Right lobe of liver (tissue), 6 donors: ENCODE results near the gene TMEM39B. TPM values are rescaled to one million over a fixed set of nuclear protein-coding genes. Genes with fewer than 3 reads are reported as not detected.
"Not testable (repeated sequence)": the region's sequence is repeated elsewhere in the genome, so short reads cannot be mapped to it uniquely, and the experiment has no call there.

ENCODE experiments used
- ATAC-seq, 4 donors: fragments of 200-7000 bp; cut with Tn5 transposase; one replicate each; pipeline ENCODE4 v1.9.1; 2020; ENCODE audit warnings: mild to moderate bottlenecking in 4 of 4, moderate library complexity in 4 of 4
- DNase-seq, 3 donors: peaks; one replicate each; pipeline ENCODE4 v3.0.0-alpha.2; 2020
- H3K27ac ChIP-seq, 3 donors: fragments of 200-600 bp; one replicate each; pipeline ENCODE4 v1.8.0; 2022
- H3K27me3 ChIP-seq, 2 donors: fragments of 200-600 bp; one replicate each; pipeline ENCODE4 v1.8.0; 2022
- H3K36me3 ChIP-seq, 4 donors: fragments of 200-600 bp; sonication (generic) in 1 of 4; one replicate each; pipeline versions ENCODE4 v1.5.1 to v1.8.0; 2017 to 2022; ENCODE audit warnings: control low read depth in 1 of 4
- H3K4me1 ChIP-seq, 4 donors: fragments of 200-600 bp; sonication (generic) in 1 of 4; one replicate each; pipeline versions ENCODE4 v1.5.1 to v1.8.0; 2017 to 2022; ENCODE audit warnings: control low read depth in 1 of 4
- H3K4me3 ChIP-seq, 3 donors: fragments of 200-600 bp; one replicate each; pipeline ENCODE4 v1.8.0; 2022
- H3K9me3 ChIP-seq, 4 donors: fragments of 200-600 bp; sonication (generic) in 1 of 4; one replicate each; pipeline versions ENCODE4 v1.5.1 to v1.8.0; 2017 to 2022; ENCODE audit warnings: control low read depth in 1 of 4
- POLR2A ChIP-seq: fragments of 450-650 bp; IDR thresholded peaks from one replicate; pipeline ENCODE4 v1.6.1; 2017; ENCODE audit warnings: antibody characterized with exemption, mild to moderate bottlenecking
- WGBS: methylation state at CpG from one replicate; pipeline ENCODE4 v1.1.6; 2018; ENCODE audit warnings: low coverage, low lambda C conversion rate; ENCODE audit not compliant: insufficient coverage; ENCODE audit errors: missing lambda C conversion rate; 5-methylcytosine and 5-hydroxymethylcytosine counted together
- intact Hi-C, 2 donors: fragments of 100-400 bp; cut with DNase I; formaldehyde crosslinking; loops; one replicate each; pipeline versions ENCODE4 v1.11.2 to v1.14.1; 2022
- total RNA-seq, 6 experiments: library from RNA; depleted of rRNA in 2 of 6; stranded (reverse); fragments of >200 nt in 2 of 6; fragmentation: NEBNext Ultra II Directional in 3 of 6; extraction: Animal tissue kit (Norgen Biotek cat#: 25700) in 3 of 6; gene quantifications; one replicate each; pipeline versions ENCODE4 v1.1.0 to v1.2.4, GENCODE V29; 2016 to 2023
- TF ChIP-seq, protein P1 (sequence below), 4 donors: fragments of 200-600 bp in 3 of 4; fragments of 450-650 bp in 1 of 4; IDR thresholded peaks; one replicate each; pipeline versions ENCODE4 v1.5.1 to v1.8.0; 2016 to 2022; ENCODE audit warnings: antibody characterized with exemption in 4 of 4, mild to moderate bottlenecking in 2 of 4
- donor health status: DM: no; HTN: yes; CAD: no.
- donor health status: DM: no; HTN: no; CAD: no.
- donor health status: DM: no; HTN: no; CAD: no.
- donor health status: DM: no; HTN: yes; CAD: no.
- donor health status: DM: no; HTN: yes; CAD: no.

Gene TMEM39B
- total RNA-seq, 6 experiments from 2014 or later = 4.0 to 10.3 (median 6.3) TPM

DNA sequence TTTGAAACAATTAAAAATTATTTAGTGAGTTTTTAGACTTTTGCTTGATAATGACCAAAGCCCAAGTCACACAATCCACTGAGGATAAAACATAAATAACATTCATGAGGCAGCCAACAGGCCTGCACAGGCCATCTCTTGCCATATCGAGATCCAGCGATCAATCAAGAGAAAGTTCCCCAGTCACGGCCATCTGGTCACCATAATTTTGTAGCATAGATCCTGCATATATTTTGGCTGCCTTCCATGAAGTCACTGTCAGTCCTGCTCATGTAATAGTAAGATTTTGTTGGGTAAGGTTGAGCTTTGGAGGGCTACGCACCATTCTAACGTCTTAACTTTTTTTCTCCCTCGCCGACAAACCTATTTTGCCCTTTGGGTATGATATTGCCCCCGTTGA lies 52.6 kb downstream of the TMEM39B start:
- H3K36me3 ChIP-seq = no peaks in the 10 kb centered on the region
- no peaks in the 10 kb centered on the region for H3K9me3 ChIP-seq
- 87% methylated on average over 8 of the region's 8 CpGs for WGBS
- H3K4me1 ChIP-seq = no peaks in the 10 kb centered on the region
- intact Hi-C loops = no loop called here
- no peak overlapping the region for H3K27ac ChIP-seq
- H3K4me3 ChIP-seq = no peak overlapping the region
- TF ChIP-seq, protein P1, sequence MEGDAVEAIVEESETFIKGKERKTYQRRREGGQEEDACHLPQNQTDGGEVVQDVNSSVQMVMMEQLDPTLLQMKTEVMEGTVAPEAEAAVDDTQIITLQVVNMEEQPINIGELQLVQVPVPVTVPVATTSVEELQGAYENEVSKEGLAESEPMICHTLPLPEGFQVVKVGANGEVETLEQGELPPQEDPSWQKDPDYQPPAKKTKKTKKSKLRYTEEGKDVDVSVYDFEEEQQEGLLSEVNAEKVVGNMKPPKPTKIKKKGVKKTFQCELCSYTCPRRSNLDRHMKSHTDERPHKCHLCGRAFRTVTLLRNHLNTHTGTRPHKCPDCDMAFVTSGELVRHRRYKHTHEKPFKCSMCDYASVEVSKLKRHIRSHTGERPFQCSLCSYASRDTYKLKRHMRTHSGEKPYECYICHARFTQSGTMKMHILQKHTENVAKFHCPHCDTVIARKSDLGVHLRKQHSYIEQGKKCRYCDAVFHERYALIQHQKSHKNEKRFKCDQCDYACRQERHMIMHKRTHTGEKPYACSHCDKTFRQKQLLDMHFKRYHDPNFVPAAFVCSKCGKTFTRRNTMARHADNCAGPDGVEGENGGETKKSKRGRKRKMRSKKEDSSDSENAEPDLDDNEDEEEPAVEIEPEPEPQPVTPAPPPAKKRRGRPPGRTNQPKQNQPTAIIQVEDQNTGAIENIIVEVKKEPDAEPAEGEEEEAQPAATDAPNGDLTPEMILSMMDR (IDR thresholded peaks at IDR 0.05) = no peak
- no peak for TF ChIP-seq POLR2A
- ATAC-seq (no peak), DNase-seq (no peak)
- no peaks in the 10 kb centered on the region for H3K27me3 ChIP-seq

DNA sequence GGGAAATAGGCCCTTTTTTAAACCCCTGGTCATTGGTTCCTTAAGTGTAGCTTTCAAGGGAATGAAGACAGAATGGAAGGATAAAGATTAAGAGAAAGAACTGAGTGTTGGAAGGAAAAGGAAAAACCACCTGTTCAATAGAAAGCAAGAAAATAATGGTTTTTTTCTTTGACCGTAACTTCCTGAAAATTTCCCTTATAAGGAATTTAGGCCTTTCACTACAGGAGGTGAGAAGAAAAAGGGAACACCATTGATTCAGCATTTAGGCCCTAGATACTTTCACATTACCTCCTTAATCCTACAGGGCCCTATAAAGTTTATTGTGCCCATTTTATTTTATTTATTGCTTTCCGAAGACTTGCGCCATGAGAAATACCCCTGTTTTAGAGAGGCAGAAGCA lies 54.0 kb downstream of the TMEM39B start:
- H3K36me3 ChIP-seq = peaks cover 0 to 4% (median 0%) of the 10 kb centered on the region in 4 donors
- DNase-seq (no peak), ATAC-seq (no peak)
- H3K27ac ChIP-seq = no peak overlapping the region
- no peaks in the 10 kb centered on the region for H3K27me3 ChIP-seq
- intact Hi-C loops = no loop called here
- no peak for TF ChIP-seq POLR2A
- no peaks in the 10 kb centered on the region for H3K9me3 ChIP-seq
- no peaks in the 10 kb centered on the region for H3K4me1 ChIP-seq
- H3K4me3 ChIP-seq = no peak overlapping the region
- 87% methylated on average over 3 of the region's 3 CpGs for WGBS

DNA sequence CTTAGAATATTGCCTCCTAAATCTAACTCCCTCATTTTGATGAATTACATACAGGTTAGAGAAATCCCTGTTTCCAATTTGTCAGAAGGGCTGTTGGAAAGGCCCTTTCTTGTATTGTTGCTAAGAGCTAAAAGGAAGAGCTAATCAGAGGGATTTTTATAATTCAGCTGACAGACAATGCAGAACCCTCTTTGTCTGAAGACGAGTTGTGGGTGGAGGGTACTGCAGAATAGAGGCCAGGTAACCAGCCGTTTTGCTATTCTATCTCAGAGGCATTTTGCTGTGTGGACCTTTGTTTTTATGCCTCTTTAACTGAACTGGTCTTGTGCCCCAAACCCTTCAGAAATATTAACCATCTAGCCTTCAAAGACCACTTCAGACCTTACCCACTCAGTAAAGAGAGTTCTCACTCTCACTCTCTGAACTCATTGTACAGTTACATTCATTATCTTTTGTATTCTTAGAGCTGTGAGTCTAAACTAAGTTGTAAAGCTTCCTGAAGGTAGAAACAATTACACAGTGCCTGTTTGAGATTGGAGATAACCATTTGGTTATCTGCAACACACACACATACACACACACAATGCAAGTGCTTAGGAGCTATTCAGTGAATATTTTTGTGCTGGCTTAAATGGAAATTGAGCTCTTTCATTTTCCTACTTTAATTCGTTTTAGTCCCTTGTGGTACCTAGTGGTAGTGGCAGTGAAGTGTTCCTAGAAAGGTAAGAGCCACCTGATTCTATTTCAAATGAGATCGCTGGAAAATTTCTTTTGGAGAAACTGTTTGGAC lies 54.9 kb downstream of the TMEM39B start:
- ATAC-seq (no peak), DNase-seq (no peak)
- peaks cover 0 to 4% (median 0%) of the 10 kb centered on the region in 4 donors for H3K36me3 ChIP-seq
- no peak for TF ChIP-seq POLR2A
- TF ChIP-seq, protein P1 (IDR thresholded peaks at IDR 0.05) = no peak
- H3K27ac ChIP-seq = no peak overlapping the region
- intact Hi-C loops = no loop called here
- WGBS = 63% methylated on average over 3 of the region's 4 CpGs
- H3K27me3 ChIP-seq = no peaks in the 10 kb centered on the region
- H3K4me1 ChIP-seq = no peaks in the 10 kb centered on the region
- no peaks in the 10 kb centered on the region for H3K9me3 ChIP-seq
- H3K4me3 ChIP-seq = no peak overlapping the region

DNA sequence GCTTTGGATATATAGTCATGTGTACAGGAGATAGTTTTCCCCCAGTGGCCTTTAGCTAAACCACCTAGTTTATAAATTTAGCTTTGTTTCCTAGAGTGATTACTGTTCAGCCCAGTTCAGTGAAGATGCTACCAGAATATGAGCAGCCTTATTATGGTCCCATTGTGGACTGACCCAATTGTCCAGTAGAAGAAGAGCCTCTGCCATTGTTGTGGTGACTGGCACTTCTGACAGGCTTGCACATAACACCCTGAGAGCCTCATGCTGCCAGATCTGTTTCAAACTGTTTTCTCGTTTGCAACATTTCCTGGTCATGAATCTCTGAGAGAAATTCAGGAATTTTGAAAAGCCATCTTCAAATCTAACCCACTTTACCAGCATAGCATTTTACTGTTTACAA lies 55.7 kb downstream of the TMEM39B start:
- intact Hi-C loops = no loop called here
- ATAC-seq = no peak

DNA sequence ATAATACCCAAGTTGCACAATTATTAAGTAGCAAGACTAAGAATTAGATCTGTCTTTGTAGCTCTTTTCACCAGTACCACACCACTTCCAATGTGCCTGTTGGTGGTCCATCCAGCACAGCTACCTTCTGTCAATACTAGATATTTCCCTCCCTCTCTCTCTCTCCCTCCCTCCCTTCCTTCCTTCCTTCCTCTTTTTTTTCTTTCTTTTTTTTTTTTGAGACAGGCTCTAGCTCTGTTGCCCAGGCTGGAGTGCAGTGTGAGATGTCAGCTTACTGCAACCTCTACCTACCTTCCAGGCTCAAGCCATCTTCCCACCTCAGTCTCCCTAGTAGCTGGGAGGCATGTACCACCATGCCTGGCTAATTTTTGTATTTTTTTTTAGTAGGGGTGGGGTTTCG lies 56.2 kb downstream of the TMEM39B start:
- DNase-seq = no peak
- Histone ChIP-seq H3K4me3 (no peak overlapping the region), H3K9me3 (no peaks in the 10 kb centered on the region), H3K36me3 (peaks cover 0 to 4% (median 0%) of the 10 kb centered on the region in 4 donors), H3K27ac (no peak overlapping the region), H3K27me3 (no peaks in the 10 kb centered on the region), H3K4me1 (no peaks in the 10 kb centered on the region)
- WGBS = 100% methylated on average over 1 of the region's 1 CpG
- TF ChIP-seq, protein P1 (IDR thresholded peaks at IDR 0.05) = no peak
- intact Hi-C loops = no loop called here
- ATAC-seq = no peak

More for the DNA sequence above, 55.7 kb downstream of the TMEM39B start:
- Histone ChIP-seq H3K27me3 (no peaks in the 10 kb centered on the region), H3K4me3 (no peak overlapping the region), H3K36me3 (peaks cover 0 to 4% (median 0%) of the 10 kb centered on the region in 4 donors), H3K9me3 (no peaks in the 10 kb centered on the region), H3K4me1 (no peaks in the 10 kb centered on the region), H3K27ac (no peak overlapping the region)
- DNase-seq = no peak
- WGBS = 50% methylated on average over 1 of the region's 1 CpG
- TF ChIP-seq POLR2A = no peak
- TF ChIP-seq, protein P1 (IDR thresholded peaks at IDR 0.05) = no peak

DNA sequence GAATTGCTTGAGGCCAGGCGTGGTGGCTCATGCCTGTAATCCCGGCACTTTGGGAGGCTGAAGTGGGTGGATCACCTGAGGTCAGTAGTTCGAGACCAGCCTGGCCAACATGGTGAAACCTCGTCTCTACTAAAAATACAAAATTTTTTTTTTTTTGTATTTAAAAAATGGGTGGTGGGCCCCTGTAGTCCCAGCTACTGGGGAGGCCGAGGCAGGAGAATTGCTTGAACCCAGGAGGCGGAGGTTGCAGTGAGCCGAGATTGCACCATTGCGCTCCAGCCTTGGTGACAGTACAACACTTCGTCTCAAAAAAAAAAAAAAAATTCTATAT lies 61.2 kb downstream of the TMEM39B start:
- H3K27me3 ChIP-seq, H3K4me3 ChIP-seq, H3K36me3 ChIP-seq, H3K27ac ChIP-seq, ATAC-seq, H3K9me3 ChIP-seq, intact Hi-C loops, DNase-seq, H3K4me1 ChIP-seq: not testable (repeated sequence)
- WGBS = 97% methylated on average over 9 of the region's 9 CpGs
